GM12878 (cell line): ENCODE measurements around the gene NUDT10.

ENCODE experiments used
- EED ChIP-seq: sonication (generic); IDR thresholded peaks from 2 replicates; pipeline ENCODE4 v1.6.1; 2016; ENCODE audit warnings: antibody characterized with exemption, low read depth
- EP300 ChIP-seq, 2 experiments: fragments of 150-350 bp in 1 of 2; IDR thresholded peaks; 2 replicates each; pipeline ENCODE4 v1.6.1; 2011 to 2012; ENCODE audit warnings: low read depth in 2 of 2, low read length in 2 of 2, borderline replicate concordance in 1 of 2, improper control_type of control experiment in 1 of 2, inconsistent platforms in 1 of 2; ENCODE audit not compliant: control insufficient read depth in 1 of 2
- FOXM1 ChIP-seq: IDR thresholded peaks from 2 replicates; pipeline ENCODE4 v1.6.1; 2012; ENCODE audit warnings: low read depth, mild to moderate bottlenecking, inconsistent platforms, low read length, moderate library complexity
- IRF4 ChIP-seq: IDR thresholded peaks from 2 replicates; pipeline ENCODE4 v1.6.1; 2011; ENCODE audit warnings: low read depth, low read length
- NFYB ChIP-seq: IDR thresholded peaks from 2 replicates; pipeline ENCODE4 v1.6.1; 2011; ENCODE audit warnings: low read depth, mild to moderate bottlenecking, low read length, improper control_type of control experiment, moderate library complexity; ENCODE audit not compliant: insufficient read depth
- POLR2A ChIP-seq: IDR thresholded peaks from 2 replicates; pipeline ENCODE4 v1.6.1; 2011; ENCODE audit warnings: low read depth, mild to moderate bottlenecking, low read length
- POLR2AphosphoS5 ChIP-seq: IDR thresholded peaks from 2 replicates; pipeline ENCODE4 v1.6.1; 2011; ENCODE audit warnings: mild to moderate bottlenecking, low read length, inconsistent platforms
- RAD21 ChIP-seq: IDR thresholded peaks from 2 replicates; pipeline ENCODE4 v1.6.1; 2011; ENCODE audit warnings: mild to moderate bottlenecking, low read depth, low read length, moderate library complexity; ENCODE audit not compliant: insufficient read depth
- SMAD1 ChIP-seq: fragments of 450-650 bp; IDR thresholded peaks from 2 replicates; pipeline ENCODE4 v1.6.1; 2018; ENCODE audit warnings: mild to moderate bottlenecking, low read depth; ENCODE audit not compliant: partially characterized antibody
- SMARCA5 ChIP-seq: fragments of 450-650 bp; IDR thresholded peaks from 2 replicates; pipeline ENCODE4 v1.6.1; 2017; ENCODE audit warnings: mild to moderate bottlenecking
- ZZZ3 ChIP-seq: IDR thresholded peaks from 2 replicates; pipeline ENCODE4 v1.6.1; 2011; ENCODE audit warnings: low read depth; ENCODE audit not compliant: control insufficient read depth, insufficient read length
- TF ChIP-seq, protein P1 (sequence below), 3 experiments: IDR thresholded peaks in 2 of 3; conservative IDR thresholded peaks in 1 of 3; 2 replicates each; pipeline ENCODE4 v1.5.1; 2011; ENCODE audit warnings: low read depth in 3 of 3, low read length in 3 of 3, mild to moderate bottlenecking in 3 of 3, control low read depth in 2 of 3, moderate library complexity in 2 of 3, inconsistent platforms in 1 of 3, mixed read lengths in 1 of 3; ENCODE audit not compliant: control insufficient read depth in 2 of 3, insufficient read depth in 1 of 3; ENCODE audit errors: extremely low read depth in 1 of 3
- TF ChIP-seq, protein P2 (sequence below): IDR thresholded peaks from 2 replicates; pipeline ENCODE4 v1.6.1; 2012; ENCODE audit warnings: low read depth, low read length, improper control_type of control experiment

DNA sequence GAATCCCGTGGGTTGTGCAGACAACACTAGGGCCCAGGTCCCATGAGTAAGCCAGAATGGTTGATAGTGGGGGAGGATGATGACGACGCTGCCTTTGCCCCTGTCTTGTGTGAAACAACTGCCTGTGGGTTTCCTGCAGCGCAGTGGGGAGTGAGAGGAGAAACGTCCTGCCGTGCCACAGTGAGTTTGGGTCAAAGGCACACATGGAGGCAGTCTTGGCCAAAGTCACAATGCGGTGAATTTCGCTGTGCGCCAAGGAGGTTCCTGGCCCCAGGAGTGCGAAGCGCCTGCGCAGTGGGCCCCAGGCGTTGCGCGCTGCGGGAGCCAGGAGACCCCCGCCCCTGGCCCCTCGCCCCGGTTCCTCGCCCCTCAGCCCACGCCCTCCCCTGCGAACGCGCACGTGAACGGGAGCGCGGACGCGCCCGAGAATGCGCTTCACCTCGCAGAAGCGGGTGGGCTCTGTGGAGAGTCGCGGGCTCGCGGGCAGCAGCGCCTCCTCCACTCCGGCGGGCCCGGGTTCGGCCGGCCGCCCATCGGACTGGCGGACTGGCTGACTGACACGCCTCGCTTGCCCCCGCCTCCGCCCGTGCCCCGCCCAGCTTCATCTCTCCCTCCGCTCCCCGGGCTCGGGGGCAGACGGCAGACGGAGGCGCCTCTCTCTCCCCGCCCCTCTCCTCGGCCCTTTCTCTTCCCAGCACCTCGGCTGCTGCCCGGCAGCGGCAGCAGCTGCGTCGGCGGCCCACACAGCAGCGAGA is at the start of gene NUDT10:
- TF ChIP-seq SMARCA5 (no peak), EP300 (IDR thresholded peaks at IDR 0.05; ENCODE audit: borderline replicate concordance in 1 of 2, control insufficient read depth in 1 of 2, low read depth in 2 of 2, low read length in 2 of 2) (no peak), IRF4 (no peak), NFYB (no peak), EED (no peak), POLR2AphosphoS5 (no peak), POLR2A (no peak), SMAD1 (no peak), ZZZ3 (no peak), RAD21 (no peak), FOXM1 (no peak)
- TF ChIP-seq, protein P1, sequence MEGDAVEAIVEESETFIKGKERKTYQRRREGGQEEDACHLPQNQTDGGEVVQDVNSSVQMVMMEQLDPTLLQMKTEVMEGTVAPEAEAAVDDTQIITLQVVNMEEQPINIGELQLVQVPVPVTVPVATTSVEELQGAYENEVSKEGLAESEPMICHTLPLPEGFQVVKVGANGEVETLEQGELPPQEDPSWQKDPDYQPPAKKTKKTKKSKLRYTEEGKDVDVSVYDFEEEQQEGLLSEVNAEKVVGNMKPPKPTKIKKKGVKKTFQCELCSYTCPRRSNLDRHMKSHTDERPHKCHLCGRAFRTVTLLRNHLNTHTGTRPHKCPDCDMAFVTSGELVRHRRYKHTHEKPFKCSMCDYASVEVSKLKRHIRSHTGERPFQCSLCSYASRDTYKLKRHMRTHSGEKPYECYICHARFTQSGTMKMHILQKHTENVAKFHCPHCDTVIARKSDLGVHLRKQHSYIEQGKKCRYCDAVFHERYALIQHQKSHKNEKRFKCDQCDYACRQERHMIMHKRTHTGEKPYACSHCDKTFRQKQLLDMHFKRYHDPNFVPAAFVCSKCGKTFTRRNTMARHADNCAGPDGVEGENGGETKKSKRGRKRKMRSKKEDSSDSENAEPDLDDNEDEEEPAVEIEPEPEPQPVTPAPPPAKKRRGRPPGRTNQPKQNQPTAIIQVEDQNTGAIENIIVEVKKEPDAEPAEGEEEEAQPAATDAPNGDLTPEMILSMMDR (IDR thresholded peaks at IDR 0.05 in 2 of 3, conservative IDR thresholded peaks at IDR 0.05 in 1 of 3; ENCODE audit: control insufficient read depth in 2 of 3, extremely low read depth in 1 of 3, insufficient read depth in 1 of 3, low read depth in 3 of 3, low read length in 3 of 3): no peak
- TF ChIP-seq, protein P2, sequence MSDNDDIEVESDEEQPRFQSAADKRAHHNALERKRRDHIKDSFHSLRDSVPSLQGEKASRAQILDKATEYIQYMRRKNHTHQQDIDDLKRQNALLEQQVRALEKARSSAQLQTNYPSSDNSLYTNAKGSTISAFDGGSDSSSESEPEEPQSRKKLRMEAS: no peak
